Ascending aorta (tissue), 2 donors: Measurements from ENCODE around the gene ARHGEF19. TPM values are rescaled to one million over a fixed set of nuclear protein-coding genes. Genes with fewer than 3 reads are reported as not detected.

Experiments used
- DNase-seq, 2 donors: peaks; one replicate each; pipeline ENCODE4 v3.0.0-alpha.2; 2019; ENCODE audit warnings: low spot score in 2 of 2
- H3K27ac ChIP-seq, 2 donors: fragments of 200-600 bp; sonication (generic); one replicate each; pipeline ENCODE4 v1.5.1; 2016 to 2017; ENCODE audit warnings: mild to moderate bottlenecking in 1 of 2
- H3K27me3 ChIP-seq: fragments of 200-600 bp; sonication (generic); one replicate; pipeline ENCODE4 v1.5.1; 2017
- H3K36me3 ChIP-seq, 2 donors: fragments of 200-600 bp; sonication (generic); one replicate each; pipeline ENCODE4 v1.5.1; 2016
- H3K4me1 ChIP-seq, 2 donors: fragments of 200-600 bp; sonication (generic); one replicate each; pipeline ENCODE4 v1.5.1; 2016 to 2017; ENCODE audit warnings: mild to moderate bottlenecking in 1 of 2
- H3K4me3 ChIP-seq, 2 donors: fragments of 200-600 bp; sonication (generic); one replicate each; pipeline ENCODE4 v1.5.1; 2016 to 2017; ENCODE audit warnings: mild to moderate bottlenecking in 1 of 2
- H3K9me3 ChIP-seq, 2 donors: fragments of 200-600 bp; sonication (generic); one replicate each; pipeline ENCODE4 v1.5.1; 2016
- intact Hi-C: fragments of 100-400 bp; cut with DNase I; formaldehyde crosslinking; loops from one replicate; pipeline ENCODE4 v1.15.1; 2023
- total RNA-seq: library from RNA; depleted of rRNA; stranded (reverse); fragments of >200 nt; gene quantifications from one replicate; pipeline ENCODE4 v1.1.0, GENCODE V29; 2016
- TF ChIP-seq, protein P1 (sequence below), 3 experiments: fragments of 200-600 bp in 2 of 3; fragments of 450-650 bp in 1 of 3; sonication (generic) in 2 of 3; IDR thresholded peaks; one replicate each; pipeline ENCODE4 v1.5.1; 2016 to 2019; ENCODE audit warnings: antibody characterized with exemption in 3 of 3, mild to moderate bottlenecking in 1 of 3, moderate library complexity in 1 of 3

ARHGEF19 gene
- total RNA-seq, 1 donor from 2014 or later = 1.5 TPM

DNA sequence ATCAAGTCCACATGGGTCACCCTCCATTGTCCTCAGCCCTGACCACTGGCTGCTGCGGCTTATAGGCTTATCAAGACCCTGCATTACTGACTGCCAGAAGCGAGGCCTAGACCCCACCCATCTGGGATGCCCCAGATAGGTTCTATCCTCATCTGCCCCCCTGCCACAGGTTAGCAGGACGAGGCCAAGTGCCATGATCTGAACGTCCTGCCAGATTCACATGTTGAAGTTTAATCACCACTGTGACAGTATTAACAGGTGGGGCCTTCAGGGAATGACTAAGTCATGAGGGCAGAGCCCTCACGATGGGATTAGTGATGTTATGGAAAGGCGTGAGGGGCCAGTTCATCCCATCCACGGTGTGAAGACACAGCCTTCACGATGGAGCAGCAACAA is 30.8 kb upstream of the ARHGEF19 start:
- intact Hi-C loops = no loop called here
- no peak for DNase-seq
- TF ChIP-seq, protein P1, sequence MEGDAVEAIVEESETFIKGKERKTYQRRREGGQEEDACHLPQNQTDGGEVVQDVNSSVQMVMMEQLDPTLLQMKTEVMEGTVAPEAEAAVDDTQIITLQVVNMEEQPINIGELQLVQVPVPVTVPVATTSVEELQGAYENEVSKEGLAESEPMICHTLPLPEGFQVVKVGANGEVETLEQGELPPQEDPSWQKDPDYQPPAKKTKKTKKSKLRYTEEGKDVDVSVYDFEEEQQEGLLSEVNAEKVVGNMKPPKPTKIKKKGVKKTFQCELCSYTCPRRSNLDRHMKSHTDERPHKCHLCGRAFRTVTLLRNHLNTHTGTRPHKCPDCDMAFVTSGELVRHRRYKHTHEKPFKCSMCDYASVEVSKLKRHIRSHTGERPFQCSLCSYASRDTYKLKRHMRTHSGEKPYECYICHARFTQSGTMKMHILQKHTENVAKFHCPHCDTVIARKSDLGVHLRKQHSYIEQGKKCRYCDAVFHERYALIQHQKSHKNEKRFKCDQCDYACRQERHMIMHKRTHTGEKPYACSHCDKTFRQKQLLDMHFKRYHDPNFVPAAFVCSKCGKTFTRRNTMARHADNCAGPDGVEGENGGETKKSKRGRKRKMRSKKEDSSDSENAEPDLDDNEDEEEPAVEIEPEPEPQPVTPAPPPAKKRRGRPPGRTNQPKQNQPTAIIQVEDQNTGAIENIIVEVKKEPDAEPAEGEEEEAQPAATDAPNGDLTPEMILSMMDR (IDR thresholded peaks at IDR 0.05) = no peak
- H3K36me3 ChIP-seq = peaks cover 6 to 24% of the 10 kb centered on the region in 2 donors
- H3K4me3 ChIP-seq = no peak overlapping the region
- no peaks in the 10 kb centered on the region for H3K9me3 ChIP-seq
- peak overlapping the region in 1 of 2 donors; percentile 66 for H3K27ac ChIP-seq
- H3K4me1 ChIP-seq = peaks cover 16 to 37% of the 10 kb centered on the region in 2 donors
- no peaks in the 10 kb centered on the region for H3K27me3 ChIP-seq

DNA sequence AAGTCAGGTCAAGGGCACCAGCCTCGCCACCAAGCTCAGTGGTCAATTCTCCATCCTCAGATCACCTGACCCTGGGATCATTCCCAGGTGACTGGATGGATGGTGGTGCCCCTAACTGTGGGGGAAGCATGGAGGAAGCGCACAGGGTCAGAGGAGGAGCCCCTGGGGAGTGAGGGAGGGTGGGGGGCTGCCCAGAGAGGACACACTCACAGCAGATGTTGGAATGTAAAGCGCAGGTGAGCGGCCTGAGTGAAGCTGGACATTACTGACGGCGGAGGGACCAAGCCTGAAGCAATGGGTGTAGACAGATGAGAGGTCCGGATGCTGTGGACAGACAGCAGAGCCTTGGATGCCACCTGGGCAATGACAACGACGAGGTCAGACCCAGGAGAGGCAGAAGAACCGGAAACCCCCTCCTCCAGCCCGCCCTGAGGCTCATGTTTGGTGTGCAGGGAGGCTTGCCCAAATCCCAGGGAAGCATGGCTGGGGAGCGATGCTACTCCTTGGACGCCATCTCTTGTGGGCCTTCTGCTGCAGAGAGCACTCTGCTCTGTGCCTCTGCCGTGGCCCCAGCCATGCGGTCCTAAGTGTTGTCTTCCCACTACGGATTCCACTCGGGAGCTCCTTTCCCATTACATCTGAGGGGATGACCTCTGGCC is 30.2 kb upstream of the ARHGEF19 start:
- H3K4me3 ChIP-seq = no peak overlapping the region
- TF ChIP-seq, protein P1 (IDR thresholded peaks at IDR 0.05) = no peak
- H3K9me3 ChIP-seq = no peaks in the 10 kb centered on the region
- intact Hi-C loops = no loop called here
- H3K36me3 ChIP-seq = peaks cover 6 to 24% of the 10 kb centered on the region in 2 donors
- no peaks in the 10 kb centered on the region for H3K27me3 ChIP-seq
- DNase-seq = no peak
- H3K27ac ChIP-seq = peak overlapping the region in 1 of 2 donors; percentile 66
- H3K4me1 ChIP-seq = peaks cover 15 to 36% of the 10 kb centered on the region in 2 donors

DNA sequence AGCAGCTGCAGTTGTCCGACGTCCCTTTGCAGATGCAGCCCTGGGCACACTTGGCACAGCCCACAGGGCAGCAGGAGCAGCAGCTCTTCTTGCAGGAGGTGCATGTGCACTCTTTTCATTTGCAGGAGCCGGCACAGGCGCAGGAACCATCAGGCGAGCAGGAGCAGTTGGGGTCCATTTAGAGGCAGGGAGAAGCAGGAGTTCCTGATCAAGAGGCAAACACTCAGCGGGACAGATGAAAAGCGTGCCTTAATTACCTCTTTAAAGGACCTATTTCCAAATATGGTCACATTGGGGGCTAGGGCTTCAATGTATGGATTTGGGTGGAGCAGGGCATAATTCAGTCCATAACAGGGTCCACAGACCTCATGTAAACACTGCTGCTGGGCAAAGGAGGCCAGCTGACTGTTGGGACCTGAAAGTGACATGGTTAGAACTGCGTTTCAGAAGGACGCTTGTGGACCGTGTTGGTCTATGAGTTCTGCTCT is 28.8 kb upstream of the ARHGEF19 start:
- TF ChIP-seq, protein P1 (IDR thresholded peaks at IDR 0.05) = no peak
- Histone ChIP-seq H3K27me3 (no peaks in the 10 kb centered on the region), H3K36me3 (peaks cover 0 to 13% of the 10 kb centered on the region in 2 donors), H3K4me3 (no peak overlapping the region), H3K27ac (no peak overlapping the region), H3K9me3 (no peaks in the 10 kb centered on the region), H3K4me1 (peaks cover 8 to 31% of the 10 kb centered on the region in 2 donors)
- no peak for DNase-seq
- intact Hi-C loops = no loop called here

DNA sequence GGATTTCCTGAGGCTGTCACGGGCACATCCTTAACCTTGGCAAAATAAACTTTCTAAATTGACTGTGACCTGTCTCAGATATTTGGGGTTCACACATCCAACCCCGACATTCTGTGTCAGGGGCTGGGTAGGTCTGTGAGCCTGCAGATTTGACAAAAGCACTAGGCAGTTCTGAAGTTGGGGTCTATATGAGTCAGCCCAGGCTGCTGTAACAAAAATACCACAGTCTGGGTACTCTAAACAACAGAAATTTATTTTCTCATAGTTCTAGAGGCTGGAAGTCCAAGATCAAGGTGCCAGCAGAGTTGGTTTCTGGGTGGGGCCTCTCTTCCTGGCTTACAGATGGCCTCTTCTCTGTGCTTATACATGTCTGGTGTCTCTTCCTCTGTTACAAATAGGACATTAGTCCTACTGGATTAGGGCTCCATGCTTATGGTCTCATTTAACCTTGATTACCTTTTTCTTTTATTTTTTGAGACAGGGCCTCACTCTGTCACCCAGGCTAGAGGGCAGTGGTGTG is 27.6 kb upstream of the ARHGEF19 start:
- TF ChIP-seq, protein P1 (IDR thresholded peaks at IDR 0.05) = no peak
- H3K27ac ChIP-seq = no peak overlapping the region
- intact Hi-C loops = no loop called here
- DNase-seq = no peak
- H3K27me3 ChIP-seq = no peaks in the 10 kb centered on the region
- peaks cover 0 to 1% of the 10 kb centered on the region in 2 donors for H3K36me3 ChIP-seq
- no peak overlapping the region for H3K4me3 ChIP-seq
- no peaks in the 10 kb centered on the region for H3K9me3 ChIP-seq
- peaks cover 8 to 32% of the 10 kb centered on the region in 2 donors for H3K4me1 ChIP-seq

DNA sequence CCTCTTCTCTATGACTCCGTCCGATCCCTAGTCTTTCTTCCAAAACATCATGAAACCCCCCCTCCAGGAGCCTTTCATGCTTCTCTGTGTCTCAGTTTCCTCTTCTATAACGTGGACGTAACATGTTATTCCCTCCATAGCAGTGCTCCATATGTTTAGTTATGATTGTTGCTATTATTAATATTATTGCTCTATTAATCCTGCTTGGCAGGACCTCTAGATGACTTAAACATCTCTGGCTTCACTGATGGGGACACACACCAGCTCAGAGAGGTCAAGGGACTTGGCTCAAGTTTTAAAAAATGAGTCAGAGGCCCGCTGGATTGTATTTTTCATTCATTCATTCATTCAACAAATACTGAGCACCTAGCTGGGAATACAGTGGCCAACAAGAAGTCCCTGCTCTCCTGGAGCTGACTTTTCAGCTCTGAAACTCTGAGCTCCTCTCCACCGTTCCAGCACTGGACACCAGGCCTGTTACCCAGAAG is 24.9 kb upstream of the ARHGEF19 start:
- Histone ChIP-seq H3K4me3 (peak overlapping the region; percentile 67 to 72), H3K27me3 (no peaks in the 10 kb centered on the region), H3K9me3 (no peaks in the 10 kb centered on the region), H3K4me1 (peaks cover 0 to 19% of the 10 kb centered on the region in 2 donors), H3K36me3 (no peaks in the 10 kb centered on the region), H3K27ac (peak overlapping the region; percentile 74 to 84)
- intact Hi-C loops = loop anchor here (1.0 to 2.0 kb wide), 3 partner anchors 12 to 31 kb away; no protein-coding TSS in a partner anchor
- TF ChIP-seq, protein P1 (IDR thresholded peaks at IDR 0.05) = no peak
- DNase-seq = no peak
